ENCODE data around the gene EEFSEC.

Gene EEFSEC

GRCh38 chr3:128310286-128311058 lies 157.2 kb downstream of the EEFSEC start:
- Histone ChIP-seq H3K4me3 (ENCODE audit: low read depth, low read length) (no peak overlapping the region), H3K27me3 (ENCODE audit: insufficient read depth, low read length) (no peaks in the 10 kb centered on the region), H3K79me2 (ENCODE audit: control insufficient read depth, insufficient read depth, low read length, unreplicated experiment) (no peaks in the 10 kb centered on the region), H3K27ac (ENCODE audit: low read depth, low read length) (no peak overlapping the region), H2AFZ (ENCODE audit: low read length, unreplicated experiment) (no peak overlapping the region), H3K36me3 (ENCODE audit: insufficient read depth, low read length) (no peaks in the 10 kb centered on the region), H3K4me1 (ENCODE audit: control insufficient read depth, insufficient read depth, low read length, unreplicated experiment) (no peaks in the 10 kb centered on the region)

- H2AFZ ChIP-seq (ENCODE audit: low read length, unreplicated experiment), result no peak overlapping the region
- H3K27me3 ChIP-seq (ENCODE audit: insufficient read depth, low read length), result no peaks in the 10 kb centered on the region
- H3K27ac ChIP-seq (ENCODE audit: low read depth, low read length), result no peak overlapping the region
- no peaks in the 10 kb centered on the region for H3K79me2 ChIP-seq (ENCODE audit: control insufficient read depth, insufficient read depth, low read length, unreplicated experiment)
- H3K36me3 ChIP-seq (ENCODE audit: insufficient read depth, low read length), result no peaks in the 10 kb centered on the region
- no peak overlapping the region for H3K4me3 ChIP-seq (ENCODE audit: low read depth, low read length)
- H3K4me1 ChIP-seq (ENCODE audit: control insufficient read depth, insufficient read depth, low read length, unreplicated experiment), result no peaks in the 10 kb centered on the region
Measured at GRCh38 chr3:128311441-128311844, 158.2 kb downstream of the EEFSEC start.

GRCh38 chr3:128312271-128312670 lies 159.0 kb downstream of the EEFSEC start:
- Histone ChIP-seq H3K4me3 (ENCODE audit: low read depth, low read length) (no peak overlapping the region), H3K27me3 (ENCODE audit: insufficient read depth, low read length) (no peaks in the 10 kb centered on the region), H2AFZ (ENCODE audit: low read length, unreplicated experiment) (no peak overlapping the region), H3K36me3 (ENCODE audit: insufficient read depth, low read length) (no peaks in the 10 kb centered on the region), H3K79me2 (ENCODE audit: control insufficient read depth, insufficient read depth, low read length, unreplicated experiment) (no peaks in the 10 kb centered on the region), H3K27ac (ENCODE audit: low read depth, low read length) (no peak overlapping the region), H3K4me1 (ENCODE audit: control insufficient read depth, insufficient read depth, low read length, unreplicated experiment) (no peaks in the 10 kb centered on the region)

GRCh38 chr3:128313071-128313725 lies 159.9 kb downstream of the EEFSEC start:
- Histone ChIP-seq H3K4me3 (ENCODE audit: low read depth, low read length) (no peak overlapping the region), H3K4me1 (ENCODE audit: control insufficient read depth, insufficient read depth, low read length, unreplicated experiment) (no peaks in the 10 kb centered on the region), H3K27me3 (ENCODE audit: insufficient read depth, low read length) (no peaks in the 10 kb centered on the region), H3K79me2 (ENCODE audit: control insufficient read depth, insufficient read depth, low read length, unreplicated experiment) (no peaks in the 10 kb centered on the region), H2AFZ (ENCODE audit: low read length, unreplicated experiment) (no peak overlapping the region), H3K27ac (ENCODE audit: low read depth, low read length) (no peak overlapping the region), H3K36me3 (ENCODE audit: insufficient read depth, low read length) (no peaks in the 10 kb centered on the region)

DNA sequence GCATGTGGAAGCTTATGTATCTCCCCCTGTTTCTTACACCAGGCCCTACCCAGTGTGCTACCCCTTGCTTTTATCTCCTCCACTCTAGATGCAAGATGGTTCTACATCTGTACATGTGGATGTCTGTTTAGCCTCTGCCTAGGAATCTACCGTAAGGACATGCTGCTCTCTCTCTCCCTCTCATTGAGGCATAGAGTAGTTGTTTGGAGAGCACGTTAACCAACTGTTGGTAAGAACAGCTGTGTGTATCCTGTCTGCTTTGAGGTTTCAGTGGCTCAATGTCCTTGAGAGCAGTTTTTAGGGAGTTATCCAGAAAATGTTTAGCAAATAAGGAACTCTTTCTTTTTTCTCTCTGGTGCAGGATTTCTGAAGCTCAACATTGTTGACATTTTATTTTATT lies 160.7 kb downstream of the EEFSEC start:
- H3K27me3 ChIP-seq (ENCODE audit: insufficient read depth, low read length), result no peaks in the 10 kb centered on the region
- no peak overlapping the region for H2AFZ ChIP-seq (ENCODE audit: low read length, unreplicated experiment)
- no peak overlapping the region for H3K27ac ChIP-seq (ENCODE audit: low read depth, low read length)
- H3K4me1 ChIP-seq (ENCODE audit: control insufficient read depth, insufficient read depth, low read length, unreplicated experiment), result no peaks in the 10 kb centered on the region
- H3K79me2 ChIP-seq (ENCODE audit: control insufficient read depth, insufficient read depth, low read length, unreplicated experiment), result no peaks in the 10 kb centered on the region
- no peaks in the 10 kb centered on the region for H3K36me3 ChIP-seq (ENCODE audit: insufficient read depth, low read length)
- no peak overlapping the region for H3K4me3 ChIP-seq (ENCODE audit: low read depth, low read length)

DNA sequence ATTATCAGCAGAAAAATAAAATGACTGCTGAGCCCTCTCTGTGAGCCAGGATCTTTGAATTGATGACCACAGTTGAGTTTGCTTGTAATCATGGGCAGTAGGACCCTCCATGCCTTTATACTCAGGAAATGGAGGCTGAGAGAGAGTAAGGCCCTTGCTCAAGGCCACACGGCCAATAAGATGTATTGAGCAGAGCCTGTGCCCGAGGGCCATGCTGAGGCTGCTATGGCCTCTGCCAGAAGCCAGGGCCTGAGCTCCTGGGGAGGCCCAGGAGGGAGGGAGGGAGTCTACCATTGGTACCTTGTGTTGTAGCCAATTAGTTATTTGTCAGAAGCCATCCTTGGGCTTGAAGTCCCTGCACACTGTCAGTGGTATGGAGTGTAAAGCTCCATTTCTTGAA lies 162.0 kb downstream of the EEFSEC start:
- Histone ChIP-seq H3K27me3 (ENCODE audit: insufficient read depth, low read length) (no peaks in the 10 kb centered on the region), H3K4me1 (ENCODE audit: control insufficient read depth, insufficient read depth, low read length, unreplicated experiment) (no peaks in the 10 kb centered on the region), H3K4me3 (ENCODE audit: low read depth, low read length) (no peak overlapping the region), H3K79me2 (ENCODE audit: control insufficient read depth, insufficient read depth, low read length, unreplicated experiment) (no peaks in the 10 kb centered on the region), H3K27ac (ENCODE audit: low read depth, low read length) (no peak overlapping the region), H3K36me3 (ENCODE audit: insufficient read depth, low read length) (no peaks in the 10 kb centered on the region), H2AFZ (ENCODE audit: low read length, unreplicated experiment) (no peak overlapping the region)

- H3K27ac ChIP-seq (ENCODE audit: low read depth, low read length), result no peak overlapping the region
- no peaks in the 10 kb centered on the region for H3K4me1 ChIP-seq (ENCODE audit: control insufficient read depth, insufficient read depth, low read length, unreplicated experiment)
- H3K79me2 ChIP-seq (ENCODE audit: control insufficient read depth, insufficient read depth, low read length, unreplicated experiment), result no peaks in the 10 kb centered on the region
- H3K27me3 ChIP-seq (ENCODE audit: insufficient read depth, low read length), result no peaks in the 10 kb centered on the region
- H3K4me3 ChIP-seq (ENCODE audit: low read depth, low read length), result no peak overlapping the region
- no peak overlapping the region for H2AFZ ChIP-seq (ENCODE audit: low read length, unreplicated experiment)
- no peaks in the 10 kb centered on the region for H3K36me3 ChIP-seq (ENCODE audit: insufficient read depth, low read length)
Measured at GRCh38 chr3:128316481-128316891, 163.2 kb downstream of the EEFSEC start.

DNA sequence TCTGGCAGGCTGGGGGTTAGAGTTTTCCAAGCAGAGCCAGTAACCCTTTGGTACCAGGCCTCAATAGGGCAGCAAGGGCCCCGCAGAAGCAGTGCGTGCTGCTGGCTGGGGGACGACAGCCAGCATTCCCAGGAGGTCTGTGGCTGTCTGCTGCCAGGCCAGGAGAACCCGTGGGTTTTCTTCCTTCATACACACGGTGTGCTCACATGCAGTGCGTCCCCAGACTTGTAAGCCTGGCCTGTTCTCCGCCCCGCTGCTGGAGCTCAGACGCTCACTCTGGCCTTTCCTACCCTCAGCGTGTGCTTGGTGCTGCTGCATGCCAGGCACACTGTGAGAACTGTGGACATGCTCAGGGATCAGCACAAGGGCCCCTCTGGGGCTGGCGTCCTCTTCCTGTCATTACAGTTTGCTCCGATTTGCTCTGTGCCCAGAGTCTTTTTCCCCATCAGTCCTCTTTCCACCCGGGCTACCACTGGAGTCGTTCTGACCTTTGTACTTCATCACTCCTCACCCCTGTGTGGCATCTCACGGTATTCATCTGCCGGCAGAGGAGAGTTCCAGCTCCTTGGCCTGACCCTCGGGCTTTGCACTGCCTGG lies 163.9 kb downstream of the EEFSEC start:
- Histone ChIP-seq H2AFZ (ENCODE audit: low read length, unreplicated experiment) (no peak overlapping the region), H3K4me3 (ENCODE audit: low read depth, low read length) (no peak overlapping the region), H3K4me1 (ENCODE audit: control insufficient read depth, insufficient read depth, low read length, unreplicated experiment) (no peaks in the 10 kb centered on the region), H3K36me3 (ENCODE audit: insufficient read depth, low read length) (no peaks in the 10 kb centered on the region), H3K79me2 (ENCODE audit: control insufficient read depth, insufficient read depth, low read length, unreplicated experiment) (no peaks in the 10 kb centered on the region), H3K27ac (ENCODE audit: low read depth, low read length) (no peak overlapping the region), H3K27me3 (ENCODE audit: insufficient read depth, low read length) (no peaks in the 10 kb centered on the region)

DNA sequence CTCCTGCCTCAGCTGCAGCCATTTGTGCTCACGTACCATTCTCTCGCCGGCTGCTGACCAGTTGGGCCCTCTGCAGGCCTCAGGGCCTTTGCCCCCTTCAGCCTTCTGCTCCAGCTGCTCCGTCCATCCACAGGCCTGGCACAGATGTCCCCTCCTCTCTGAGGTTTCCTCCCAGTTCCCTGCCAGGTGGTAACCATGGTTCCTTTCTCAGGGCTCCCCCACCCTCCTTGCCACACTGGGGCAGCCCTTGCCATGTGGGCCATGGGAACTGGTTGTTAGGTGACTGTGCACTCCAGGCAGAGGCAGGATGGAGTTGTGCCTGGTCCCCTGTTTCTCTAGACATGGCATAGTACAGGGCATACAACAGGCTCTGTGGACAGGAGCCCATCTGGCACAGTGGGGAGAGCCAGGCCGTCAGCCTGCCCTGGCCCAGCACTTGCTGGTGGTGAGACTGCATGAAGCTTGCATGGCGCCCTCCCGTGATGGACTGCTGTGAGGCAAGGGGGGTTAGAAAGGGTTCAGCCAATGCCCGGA lies 164.5 kb downstream of the EEFSEC start:
- H3K4me1 ChIP-seq (ENCODE audit: control insufficient read depth, insufficient read depth, low read length, unreplicated experiment), result no peaks in the 10 kb centered on the region
- H3K4me3 ChIP-seq (ENCODE audit: low read depth, low read length), result no peak overlapping the region
- H2AFZ ChIP-seq (ENCODE audit: low read length, unreplicated experiment), result no peak overlapping the region
- H3K27me3 ChIP-seq (ENCODE audit: insufficient read depth, low read length), result no peaks in the 10 kb centered on the region
- no peaks in the 10 kb centered on the region for H3K36me3 ChIP-seq (ENCODE audit: insufficient read depth, low read length)
- H3K79me2 ChIP-seq (ENCODE audit: control insufficient read depth, insufficient read depth, low read length, unreplicated experiment), result no peaks in the 10 kb centered on the region
- no peak overlapping the region for H3K27ac ChIP-seq (ENCODE audit: low read depth, low read length)

- H3K79me2 ChIP-seq (ENCODE audit: control insufficient read depth, insufficient read depth, low read length, unreplicated experiment), result no peaks in the 10 kb centered on the region
- H3K4me1 ChIP-seq (ENCODE audit: control insufficient read depth, insufficient read depth, low read length, unreplicated experiment), result no peaks in the 10 kb centered on the region
- H2AFZ ChIP-seq (ENCODE audit: low read length, unreplicated experiment), result no peak overlapping the region
- H3K27ac ChIP-seq (ENCODE audit: low read depth, low read length), result no peak overlapping the region
- H3K27me3 ChIP-seq (ENCODE audit: insufficient read depth, low read length), result no peaks in the 10 kb centered on the region
- H3K4me3 ChIP-seq (ENCODE audit: low read depth, low read length), result no peak overlapping the region
- H3K36me3 ChIP-seq (ENCODE audit: insufficient read depth, low read length), result no peaks in the 10 kb centered on the region
Measured at GRCh38 chr3:128318275-128318941, 165.1 kb downstream of the EEFSEC start.

Measured in ACC112 (cell line).